Endodermal cell (in vitro differentiated cells): ENCODE measurements around the gene PCTP. TPM values are rescaled to one million over a fixed set of nuclear protein-coding genes. Genes with fewer than 3 reads are reported as not detected.

Experiments
- DNase-seq: peaks from one replicate; pipeline ENCODE4 v3.0.0-alpha.2; 2017
- H3K27ac ChIP-seq: 2 replicates; pipeline ENCODE4 v1.5.1; 2013; ENCODE audit warnings: mild to moderate bottlenecking, low read depth, low read length, moderate library complexity
- H3K27me3 ChIP-seq: 2 replicates; pipeline ENCODE4 v1.6.1; 2013; ENCODE audit warnings: mild to moderate bottlenecking, low read length, moderate library complexity; ENCODE audit not compliant: insufficient read depth, control insufficient read depth, poor library complexity, severe bottlenecking
- H3K36me3 ChIP-seq: 2 replicates; pipeline ENCODE4 v1.7.0; 2013; ENCODE audit warnings: mild to moderate bottlenecking, low read length, moderate library complexity; ENCODE audit not compliant: control insufficient read depth, insufficient read depth
- H3K4me1 ChIP-seq: one replicate; pipeline ENCODE4 v1.7.0; 2013; ENCODE audit warnings: low read length; ENCODE audit not compliant: control insufficient read depth, insufficient read depth
- H3K4me3 ChIP-seq: 2 replicates; pipeline ENCODE4 v1.5.1; 2013; ENCODE audit warnings: mild to moderate bottlenecking, low read length, moderate library complexity
- H3K9ac ChIP-seq: 2 replicates; pipeline ENCODE4 v1.6.1; 2013; ENCODE audit warnings: mild to moderate bottlenecking, low read length, moderate library complexity; ENCODE audit not compliant: poor library complexity, severe bottlenecking; ENCODE audit errors: extremely low read depth
- H3K9me3 ChIP-seq: 2 replicates; pipeline ENCODE4 v1.6.1; 2013; ENCODE audit warnings: mild to moderate bottlenecking, low read length, moderate library complexity; ENCODE audit not compliant: control insufficient read depth
- H3K27ac Mint-ChIP-seq: 2 replicates; pipeline ENCODE4 v1.8.0; 2020; ENCODE audit warnings: mixed read lengths
- H3K27me3 Mint-ChIP-seq: 2 replicates; pipeline ENCODE4 v1.8.0; 2021; ENCODE audit warnings: mild to moderate bottlenecking, mixed read lengths; ENCODE audit not compliant: insufficient read depth
- H3K36me3 Mint-ChIP-seq: 2 replicates; pipeline ENCODE4 v1.8.0; 2020; ENCODE audit warnings: low read depth, mixed read lengths
- H3K4me1 Mint-ChIP-seq: 2 replicates; pipeline ENCODE4 v1.8.0; 2020; ENCODE audit warnings: mixed read lengths
- H3K4me3 Mint-ChIP-seq: 2 replicates; pipeline ENCODE4 v1.8.0; 2020; ENCODE audit warnings: mild to moderate bottlenecking, moderate library complexity, mixed read lengths
- H3K9me3 Mint-ChIP-seq: 2 replicates; pipeline ENCODE4 v1.8.0; 2020; ENCODE audit warnings: mild to moderate bottlenecking, mixed read lengths
- CTCF ChIP-seq: fragments of 200-600 bp; sonication (generic); conservative IDR thresholded peaks from 2 replicates; pipeline ENCODE4 v1.5.0; 2021; ENCODE audit warnings: antibody characterized with exemption, mild to moderate bottlenecking
- WGBS, 2 experiments: methylation state at CpG; one replicate each; pipeline versions ENCODE4 v1.1.5 to v1.1.7; 2013; ENCODE audit warnings: missing lambda C conversion rate in 2 of 2, mixed read lengths in 1 of 2; ENCODE audit not compliant: insufficient coverage in 1 of 2, insufficient read length in 1 of 2; 5-methylcytosine and 5-hydroxymethylcytosine counted together
- total RNA-seq, 2 donors: library from RNA; stranded (reverse); fragmentation: NEBNext Ultra II Directional in 1 of 2; extraction: Animal tissue kit (Norgen Biotek cat#: 25700) in 1 of 2; gene quantifications; 2 replicates in 1 of 2; 3 replicates in 1 of 2; pipeline ENCODE4 v1.2.1, GENCODE V29; 2021

PCTP gene
- total RNA-seq, 2 donors from 2014 or later = 29.0 to 47.2 TPM

DNA sequence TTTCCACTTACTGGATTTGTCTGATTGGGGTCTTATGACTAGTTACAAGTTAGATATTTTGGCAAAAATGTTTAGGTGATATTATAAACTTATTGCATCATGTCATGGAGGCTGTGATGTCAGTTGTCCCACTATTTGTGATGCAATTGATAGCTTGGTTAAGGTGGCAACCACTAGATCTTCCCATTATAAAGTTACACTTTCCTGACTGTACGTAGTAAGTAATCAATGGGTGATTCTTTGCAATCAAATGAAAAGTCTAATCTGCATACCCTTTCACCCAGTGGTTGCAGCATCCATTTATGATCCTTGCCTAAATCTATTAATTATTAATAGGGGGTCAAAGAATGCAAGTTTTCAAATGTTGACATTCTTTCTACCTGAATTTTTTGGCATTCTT, 4.4 kb upstream of the PCTP start:
- Histone ChIP-seq H3K9ac (no peak overlapping the region), H3K4me3 (no peak overlapping the region), H3K27me3 (no peaks in the 10 kb centered on the region), H3K9me3 (no peaks in the 10 kb centered on the region), H3K27ac (no peak overlapping the region), H3K36me3 (no peaks in the 10 kb centered on the region), H3K4me1 (no peaks in the 10 kb centered on the region)
- H3K36me3 Mint-ChIP-seq = no peaks in the 10 kb centered on the region
- no peak for TF ChIP-seq CTCF
- H3K27ac Mint-ChIP-seq = no peak overlapping the region
- H3K9me3 Mint-ChIP-seq = no peaks in the 10 kb centered on the region
- DNase-seq = no peak
- peaks cover 1% of the 10 kb centered on the region for H3K27me3 Mint-ChIP-seq
- WGBS, 2 experiments = 86% methylated on average over 1 of the region's 1 CpG; no CpG with 5 or more reads in 1 of the 2 experiments
- H3K4me3 Mint-ChIP-seq = no peak overlapping the region
- H3K4me1 Mint-ChIP-seq = peaks cover 6% of the 10 kb centered on the region

DNA sequence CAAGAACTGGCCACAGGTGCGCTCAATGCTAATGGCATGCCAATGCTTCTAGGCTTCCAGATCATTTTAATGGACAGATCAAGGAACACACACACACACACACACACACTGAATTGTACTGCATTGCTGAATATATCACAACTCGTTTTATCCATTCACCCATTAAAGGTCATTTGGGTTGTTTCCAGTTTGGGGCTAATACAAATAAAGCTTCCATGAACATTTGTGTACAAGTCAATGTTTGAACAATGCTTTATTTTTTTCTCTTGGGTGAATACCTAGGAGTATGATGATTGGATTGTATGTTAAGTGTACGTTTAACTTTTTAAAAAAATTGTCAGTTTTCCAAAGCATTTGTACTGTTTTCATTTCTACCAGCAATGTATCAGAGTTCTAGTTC, 3.6 kb upstream of the PCTP start:
- Histone ChIP-seq H3K27ac (no peak overlapping the region), H3K9me3 (no peaks in the 10 kb centered on the region), H3K27me3 (no peaks in the 10 kb centered on the region), H3K4me3 (no peak overlapping the region), H3K36me3 (no peaks in the 10 kb centered on the region), H3K4me1 (no peaks in the 10 kb centered on the region), H3K9ac (no peak overlapping the region)
- TF ChIP-seq CTCF = no peak
- H3K36me3 Mint-ChIP-seq = no peaks in the 10 kb centered on the region
- no peak for DNase-seq
- no peaks in the 10 kb centered on the region for H3K9me3 Mint-ChIP-seq
- WGBS, 2 experiments = 50 to 65% methylated on average over 2 to 3 of the region's 3 CpGs
- no peak overlapping the region for H3K4me3 Mint-ChIP-seq
- H3K27ac Mint-ChIP-seq = no peak overlapping the region
- peaks cover 1% of the 10 kb centered on the region for H3K27me3 Mint-ChIP-seq
- H3K4me1 Mint-ChIP-seq = peaks cover 11% of the 10 kb centered on the region

GRCh38 chr17:55748841-55749240, 2.0 kb upstream of the PCTP start:
- no peak for TF ChIP-seq CTCF
- peaks cover 7% of the 10 kb centered on the region for H3K36me3 ChIP-seq
- H3K27ac ChIP-seq = no peak overlapping the region
- H3K9me3 ChIP-seq = no peaks in the 10 kb centered on the region
- H3K9ac ChIP-seq = no peak overlapping the region
- H3K27me3 ChIP-seq = no peaks in the 10 kb centered on the region
- Mint-ChIP-seq H3K4me1 (peaks cover 14% of the 10 kb centered on the region), H3K4me3 (no peak overlapping the region), H3K27ac (no peak overlapping the region), H3K27me3 (peaks cover 1% of the 10 kb centered on the region), H3K9me3 (no peaks in the 10 kb centered on the region), H3K36me3 (peaks cover 4% of the 10 kb centered on the region)
- 80% methylated on average over 1 of the region's 1 CpG; no CpG with 5 or more reads in 1 of the 2 experiments for WGBS, 2 experiments
- no peak for DNase-seq
- no peak overlapping the region for H3K4me3 ChIP-seq
- H3K4me1 ChIP-seq = no peaks in the 10 kb centered on the region
